ENCODE measurements around the gene HOXB3.

- TF ChIP-seq CTCF (CRISPR knock-in tag; IDR thresholded peaks at IDR 0.05) (no peak), ZNF720 (CRISPR knock-in tag; IDR thresholded peaks at IDR 0.05) (no peak), HNF4G (IDR thresholded peaks at IDR 0.05; ENCODE audit: borderline replicate concordance, low read depth, low read length) (no peak), HNF4G (CRISPR knock-in tag; IDR thresholded peaks at IDR 0.05; ENCODE audit: borderline replicate concordance, low read depth) (no peak), POLR2A (IDR thresholded peaks at IDR 0.05; ENCODE audit: insufficient read depth in 1 of 2, low read depth in 2 of 2, low read length in 2 of 2) (no peak), ZBTB40 (IDR thresholded peaks at IDR 0.05) (no peak), ZBTB40 (CRISPR knock-in tag; IDR thresholded peaks at IDR 0.05) (no peak)
These were observed 24.0 kb upstream of the HOXB3 start for GRCh38 chr17:48613862-48614694.
